ENCODE results near the gene ETFA. TPM values are rescaled to one million over a fixed set of nuclear protein-coding genes. Genes with fewer than 3 reads are reported as not detected.

Gene ETFA
- total RNA-seq, 1 donor from 2014 or later: 68.7 TPM

GRCh38 chr15:76203346-76204108 lies 107.7 kb downstream of the ETFA start:
- DNase-seq (ENCODE audit: low read depth): no peak
- Histone ChIP-seq H3K36me3 (ENCODE audit: control insufficient read depth, insufficient read depth, low read length) (no peaks in the 10 kb centered on the region), H3K4me3 (ENCODE audit: low read depth, low read length) (no peak overlapping the region), H3K27me3 (ENCODE audit: control insufficient read depth, insufficient read depth, low read length) (no peaks in the 10 kb centered on the region)
- TF ChIP-seq, protein P1, sequence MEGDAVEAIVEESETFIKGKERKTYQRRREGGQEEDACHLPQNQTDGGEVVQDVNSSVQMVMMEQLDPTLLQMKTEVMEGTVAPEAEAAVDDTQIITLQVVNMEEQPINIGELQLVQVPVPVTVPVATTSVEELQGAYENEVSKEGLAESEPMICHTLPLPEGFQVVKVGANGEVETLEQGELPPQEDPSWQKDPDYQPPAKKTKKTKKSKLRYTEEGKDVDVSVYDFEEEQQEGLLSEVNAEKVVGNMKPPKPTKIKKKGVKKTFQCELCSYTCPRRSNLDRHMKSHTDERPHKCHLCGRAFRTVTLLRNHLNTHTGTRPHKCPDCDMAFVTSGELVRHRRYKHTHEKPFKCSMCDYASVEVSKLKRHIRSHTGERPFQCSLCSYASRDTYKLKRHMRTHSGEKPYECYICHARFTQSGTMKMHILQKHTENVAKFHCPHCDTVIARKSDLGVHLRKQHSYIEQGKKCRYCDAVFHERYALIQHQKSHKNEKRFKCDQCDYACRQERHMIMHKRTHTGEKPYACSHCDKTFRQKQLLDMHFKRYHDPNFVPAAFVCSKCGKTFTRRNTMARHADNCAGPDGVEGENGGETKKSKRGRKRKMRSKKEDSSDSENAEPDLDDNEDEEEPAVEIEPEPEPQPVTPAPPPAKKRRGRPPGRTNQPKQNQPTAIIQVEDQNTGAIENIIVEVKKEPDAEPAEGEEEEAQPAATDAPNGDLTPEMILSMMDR (IDR thresholded peaks at IDR 0.05; ENCODE audit: insufficient read depth, low read length, poor library complexity, severe bottlenecking): no peak

DNA sequence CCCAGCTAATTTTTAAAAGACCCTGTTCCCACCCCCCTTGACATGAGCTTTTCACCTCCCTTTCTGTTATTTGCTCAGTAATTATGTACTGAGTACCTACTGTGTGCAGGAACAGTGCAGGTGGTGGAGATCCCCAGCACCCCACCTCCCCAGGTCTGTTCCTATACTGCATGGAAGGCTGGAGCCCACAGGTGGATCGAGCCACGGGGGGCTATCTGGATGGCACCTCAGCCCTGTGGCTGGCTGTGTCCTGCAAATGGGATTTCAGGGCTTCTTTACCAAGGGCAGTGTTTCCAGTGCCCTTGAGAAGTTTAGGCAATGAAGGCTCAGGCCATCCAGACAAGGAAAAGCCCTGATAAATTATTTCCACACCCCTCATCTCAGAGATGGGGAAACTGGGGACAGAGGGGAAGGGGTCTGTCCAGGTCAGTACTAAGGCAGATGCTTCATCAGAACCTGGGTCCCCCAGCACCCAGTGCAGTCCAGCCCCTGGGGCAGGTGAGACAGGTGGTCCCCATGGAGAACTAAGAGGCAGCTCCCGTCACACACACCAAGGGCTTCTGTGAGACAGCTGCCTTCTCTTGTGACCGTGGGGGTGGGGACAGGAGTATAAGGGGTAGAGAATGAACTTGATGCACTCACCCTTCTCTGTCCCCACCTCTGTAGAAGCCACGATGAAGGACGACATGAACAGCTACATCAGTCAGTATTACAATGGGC lies 109.6 kb downstream of the ETFA start:
- Histone ChIP-seq H3K4me3 (ENCODE audit: low read depth, low read length) (no peak overlapping the region), H3K36me3 (ENCODE audit: control insufficient read depth, insufficient read depth, low read length) (no peaks in the 10 kb centered on the region), H3K27me3 (ENCODE audit: control insufficient read depth, insufficient read depth, low read length) (no peaks in the 10 kb centered on the region)
- TF ChIP-seq, protein P1 (IDR thresholded peaks at IDR 0.05; ENCODE audit: insufficient read depth, low read length, poor library complexity, severe bottlenecking): no peak
- no peak for DNase-seq (ENCODE audit: low read depth)

DNA sequence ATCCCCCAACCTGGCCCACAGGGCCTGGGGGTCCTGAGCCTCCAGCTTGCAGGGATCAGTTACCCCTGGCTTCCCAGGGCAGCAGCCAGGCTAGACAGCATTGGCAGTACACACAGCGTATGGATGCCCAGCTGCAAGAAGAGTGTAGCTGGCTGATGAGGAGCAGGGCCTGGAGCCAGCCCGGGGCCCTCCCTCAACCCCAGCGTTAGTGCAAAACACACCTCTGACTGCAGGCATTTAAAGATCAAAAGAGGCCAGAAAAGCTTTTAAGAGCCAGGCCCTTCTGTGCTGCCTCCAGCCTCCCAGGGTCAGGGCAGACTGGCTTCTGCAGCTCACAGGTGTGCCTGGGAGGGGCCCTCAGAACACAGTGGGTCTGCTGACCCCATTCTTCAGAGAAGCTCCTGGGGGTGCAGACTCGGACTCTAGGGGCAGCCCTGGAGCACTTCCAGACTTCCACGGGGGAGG lies 110.6 kb downstream of the ETFA start:
- TF ChIP-seq, protein P1 (IDR thresholded peaks at IDR 0.05; ENCODE audit: insufficient read depth, low read length, poor library complexity, severe bottlenecking): no peak

GRCh38 chr15:76200083-76200465 lies 111.2 kb downstream of the ETFA start:
- no peaks in the 10 kb centered on the region for H3K27me3 ChIP-seq (ENCODE audit: control insufficient read depth, insufficient read depth, low read length)
- TF ChIP-seq, protein P1 (IDR thresholded peaks at IDR 0.05; ENCODE audit: insufficient read depth, low read length, poor library complexity, severe bottlenecking): no peak
- no peaks in the 10 kb centered on the region for H3K36me3 ChIP-seq (ENCODE audit: control insufficient read depth, insufficient read depth, low read length)
- no peak for DNase-seq (ENCODE audit: low read depth)
- H3K4me3 ChIP-seq (ENCODE audit: low read depth, low read length): no peak overlapping the region

More for the DNA sequence above, 110.6 kb downstream of the ETFA start:
- Histone ChIP-seq H3K4me3 (ENCODE audit: low read depth, low read length) (no peak overlapping the region), H3K27me3 (ENCODE audit: control insufficient read depth, insufficient read depth, low read length) (no peaks in the 10 kb centered on the region), H3K36me3 (ENCODE audit: control insufficient read depth, insufficient read depth, low read length) (no peaks in the 10 kb centered on the region)
- no peak for DNase-seq (ENCODE audit: low read depth)

DNA sequence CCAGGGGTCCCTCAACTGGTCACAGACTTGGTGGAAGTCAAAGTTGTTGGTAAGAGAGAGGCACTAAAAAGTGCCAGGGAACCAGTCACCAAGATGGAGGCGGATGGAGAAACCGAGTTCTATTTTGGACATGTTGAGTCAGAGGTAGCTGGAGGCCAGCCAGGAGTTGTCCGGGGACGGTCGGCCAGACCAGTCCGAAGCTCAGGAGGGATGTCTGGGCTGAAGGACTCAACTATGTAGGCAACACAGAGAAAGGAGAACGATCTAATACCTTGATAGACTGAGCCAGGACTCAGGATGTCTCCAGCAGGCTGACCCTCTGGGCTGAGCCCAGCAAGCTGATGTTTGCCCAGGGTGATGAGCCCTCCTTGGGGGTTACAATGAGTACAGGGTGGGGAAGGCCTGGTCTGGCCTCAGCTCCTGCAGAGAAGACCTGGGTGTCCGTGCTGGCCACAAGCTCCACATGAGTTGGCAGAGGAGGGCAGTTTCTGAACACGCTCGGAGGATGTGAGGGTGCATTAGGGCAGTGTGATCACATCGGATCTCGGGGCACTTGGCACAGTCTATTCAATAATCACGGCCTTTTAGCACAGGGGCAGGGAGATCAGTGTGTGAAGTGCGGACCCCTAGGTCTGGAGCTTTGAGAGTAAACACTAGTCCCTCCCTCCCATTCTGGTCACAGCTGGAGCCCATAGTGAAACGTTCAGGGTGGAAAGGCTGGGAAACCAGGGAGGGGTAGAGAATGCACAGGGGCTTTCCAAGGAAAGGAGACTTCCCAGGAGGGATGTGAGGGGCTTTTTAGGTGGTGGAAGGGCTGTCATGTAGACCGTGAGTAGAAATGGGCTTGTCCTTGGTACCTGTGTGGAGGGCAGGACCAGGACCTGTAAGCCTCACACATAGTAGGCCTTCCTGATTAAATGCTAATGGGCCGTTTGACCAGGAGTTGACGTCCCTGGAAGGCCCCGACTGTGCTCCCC lies 111.9 kb downstream of the ETFA start:
- no peak overlapping the region for H3K4me3 ChIP-seq (ENCODE audit: low read depth, low read length)
- TF ChIP-seq, protein P1 (IDR thresholded peaks at IDR 0.05; ENCODE audit: insufficient read depth, low read length, poor library complexity, severe bottlenecking): no peak
- no peak for DNase-seq (ENCODE audit: low read depth)
- H3K36me3 ChIP-seq (ENCODE audit: control insufficient read depth, insufficient read depth, low read length): no peaks in the 10 kb centered on the region
- no peaks in the 10 kb centered on the region for H3K27me3 ChIP-seq (ENCODE audit: control insufficient read depth, insufficient read depth, low read length)

Data from kidney epithelial cell (primary cell).